G401 (cell line): ENCODE measurements around the gene PTTG1IP. TPM values are rescaled to one million over a fixed set of nuclear protein-coding genes. Genes with fewer than 3 reads are reported as not detected.
A peak's percentile ranks its signal among the peaks of the same experiment; 100 is the strongest.
"Not testable (repeated sequence)": the region's sequence is repeated elsewhere in the genome, so short reads cannot be mapped to it uniquely, and the experiment has no call there.

Experiments
- DNase-seq: peaks from one replicate; pipeline ENCODE4 v3.0.0-alpha.2; 2015; ENCODE audit warnings: low spot score
- in situ Hi-C: cut with HindIII; loops from 2 replicates; pipeline ENCODE4 v1.10.0; 2016; ENCODE audit warnings: low sequenced_read_pairs, mixed read lengths
- total RNA-seq: library from RNA; depleted of rRNA; stranded (reverse); fragments of >200 nt; shearing (Covaris generic); gene quantifications from 2 replicates; pipeline ENCODE4 v1.2.3, GENCODE V29; 2014

The PTTG1IP gene
- total RNA-seq, 1 experiment from 2014 or later, result 243 TPM

DNA sequence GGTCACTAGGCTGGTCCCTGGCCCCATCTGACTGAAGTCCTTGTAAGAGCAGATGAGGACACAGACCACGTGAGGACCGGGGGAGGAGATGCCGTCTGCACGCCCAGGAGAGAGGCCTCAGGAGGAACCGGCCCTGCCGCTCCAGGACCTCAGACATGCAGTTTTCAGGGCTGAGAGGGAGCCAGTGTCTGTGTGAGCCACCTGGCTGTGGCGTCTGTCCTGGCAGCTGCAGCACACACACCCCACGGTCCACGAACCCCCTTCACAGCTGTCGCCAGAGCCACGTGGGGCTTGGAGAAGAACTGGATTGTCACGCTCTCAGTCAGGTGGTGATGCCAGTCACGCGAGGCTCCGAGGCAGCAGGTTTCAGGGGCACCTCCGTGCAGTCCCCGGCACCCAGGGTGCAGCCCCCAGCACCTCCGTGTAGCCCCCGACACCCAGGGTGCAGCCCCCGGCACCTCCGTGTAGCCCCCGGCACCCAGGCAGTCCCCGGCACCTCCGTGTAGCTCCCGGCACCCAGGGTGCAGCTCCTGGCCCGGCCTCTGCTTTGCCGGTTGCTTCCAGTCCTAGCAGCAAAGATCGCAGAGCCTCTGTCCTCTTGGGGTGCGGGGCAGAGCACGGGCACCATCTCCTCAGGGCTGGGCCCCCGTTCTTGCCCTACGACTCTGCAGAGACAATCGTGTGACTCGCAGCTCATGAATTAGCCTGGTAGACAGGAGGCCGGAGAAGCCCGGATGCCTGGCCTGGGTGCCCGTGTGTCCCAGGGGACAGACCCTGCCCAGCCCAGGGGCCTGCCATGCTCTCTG is 36.6 kb downstream of the PTTG1IP start:
- DNase-seq, result peak; percentile 46
- in situ Hi-C loops, result no loop called here

DNA sequence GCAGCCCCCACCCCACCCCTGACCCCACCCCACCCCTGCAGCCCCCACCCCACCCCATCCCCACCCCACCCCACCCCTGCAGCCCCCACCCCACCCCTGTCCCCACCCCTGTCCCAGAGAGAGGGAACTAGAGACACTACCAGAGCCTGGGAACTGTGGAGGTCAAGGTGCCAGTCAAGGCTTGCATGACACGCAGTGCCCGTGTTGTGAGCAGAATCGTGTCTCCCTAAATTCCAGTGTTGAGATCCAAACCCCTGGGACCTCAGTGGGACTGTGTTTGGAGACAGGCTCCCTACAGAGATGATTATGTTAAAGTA is 37.2 kb downstream of the PTTG1IP start:
- in situ Hi-C loops, result no loop called here
- DNase-seq, result no peak

DNA sequence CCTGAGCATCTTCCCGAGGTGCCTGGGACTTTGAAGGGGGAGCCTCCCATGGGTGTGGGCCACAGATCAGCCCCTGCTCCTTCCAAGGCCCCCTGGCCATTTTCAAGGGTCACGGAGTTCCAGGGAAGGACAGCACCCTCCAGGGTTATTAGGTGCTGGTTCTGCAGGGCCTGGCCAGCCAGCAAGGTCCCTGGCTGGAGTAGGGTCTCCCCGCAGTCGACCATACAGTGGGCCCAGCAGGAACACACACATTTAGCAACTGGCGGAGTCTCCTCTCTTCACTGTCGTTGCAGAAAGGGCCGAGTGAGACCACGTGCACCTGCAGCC is 37.9 kb downstream of the PTTG1IP start:
- no peak for DNase-seq
- in situ Hi-C loops, result no loop called here

DNA sequence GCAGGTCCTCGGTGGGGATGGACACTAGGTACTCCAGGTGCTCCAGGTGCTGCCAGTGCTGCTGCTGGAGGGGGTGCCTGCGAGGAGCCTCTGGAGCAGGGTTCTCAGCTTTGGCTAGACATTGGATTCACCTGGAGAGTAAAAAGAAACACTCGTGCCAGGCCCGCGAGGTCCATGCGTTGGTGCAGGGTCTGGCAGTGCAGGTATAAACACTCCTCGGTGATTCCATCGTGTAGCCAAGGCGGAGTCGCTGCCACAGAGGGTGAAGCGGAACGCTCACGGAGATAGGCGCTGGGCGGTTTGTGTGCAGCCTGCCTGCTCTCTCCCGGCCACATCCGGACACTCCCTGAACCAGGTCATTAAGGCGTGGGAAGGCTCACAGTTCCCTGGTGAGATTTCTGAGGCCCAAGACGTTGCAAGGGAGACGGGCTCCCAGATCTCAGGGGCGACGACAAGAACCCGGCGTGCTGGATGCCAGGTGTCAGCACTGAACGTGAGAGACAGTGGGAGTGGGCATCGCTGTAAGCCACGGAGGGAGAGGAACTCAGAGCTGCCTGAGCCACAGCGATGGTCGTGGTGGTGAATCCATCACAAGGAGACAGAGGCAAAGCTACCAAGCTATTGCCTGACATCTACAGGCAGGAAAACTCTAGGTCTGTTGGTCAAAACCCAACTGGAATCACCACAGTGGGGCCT is 38.4 kb downstream of the PTTG1IP start:
- in situ Hi-C loops, result no loop called here
- no peak for DNase-seq

DNA sequence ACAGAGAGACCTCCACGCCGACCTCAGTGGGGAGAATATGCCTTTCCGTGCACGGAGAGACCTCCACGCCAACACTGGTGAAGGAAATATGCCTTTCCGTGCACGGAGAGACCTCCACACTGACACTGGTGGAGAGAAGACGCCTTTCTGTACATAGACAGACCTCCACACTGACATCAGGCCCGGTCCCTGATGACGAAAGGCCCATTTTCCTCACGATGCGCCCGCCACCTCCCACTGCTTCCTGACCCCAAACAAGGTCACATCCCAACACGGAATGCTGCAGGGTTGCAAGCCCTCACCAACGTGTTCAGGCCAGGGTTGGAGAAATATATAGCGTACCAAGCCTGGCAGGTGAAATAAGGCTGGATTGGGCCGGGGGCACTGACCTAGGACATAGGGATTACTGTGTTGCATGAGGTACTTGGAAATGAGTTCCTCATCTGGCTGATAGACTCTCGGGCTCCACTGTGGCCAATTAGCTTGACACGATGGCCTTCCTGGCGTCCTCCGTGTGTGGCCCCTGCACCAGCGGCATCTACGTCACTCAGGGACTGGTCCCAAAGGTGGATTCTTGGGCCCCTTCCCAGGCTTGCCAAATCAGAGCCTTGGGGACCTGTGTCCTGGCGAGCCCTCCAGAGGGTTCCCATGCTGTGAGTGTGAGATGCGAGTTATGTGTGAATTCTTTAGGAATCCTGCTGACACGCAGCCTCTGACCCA is 39.1 kb downstream of the PTTG1IP start:
- in situ Hi-C loops, result no loop called here
- DNase-seq, result no peak

DNA sequence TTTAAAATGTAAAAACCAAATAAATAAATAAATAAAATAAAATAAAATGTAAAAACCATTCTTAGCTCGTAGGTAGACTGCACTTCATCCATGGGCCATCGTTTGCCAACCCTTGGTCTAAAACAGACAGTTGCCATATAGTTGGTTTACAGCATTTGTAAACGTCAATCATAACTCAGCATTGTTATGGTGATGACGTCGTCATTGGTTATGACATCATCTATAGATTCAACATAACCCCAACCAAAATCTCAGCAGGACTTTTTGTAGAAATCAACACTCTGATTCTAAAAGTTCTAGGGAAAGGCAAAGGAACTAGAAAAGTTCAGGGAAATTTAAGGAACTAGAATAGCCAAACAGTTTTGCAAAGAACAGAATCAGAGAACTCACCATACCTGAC is 39.8 kb downstream of the PTTG1IP start:
- in situ Hi-C loops, result no loop called here
- no peak for DNase-seq

DNA sequence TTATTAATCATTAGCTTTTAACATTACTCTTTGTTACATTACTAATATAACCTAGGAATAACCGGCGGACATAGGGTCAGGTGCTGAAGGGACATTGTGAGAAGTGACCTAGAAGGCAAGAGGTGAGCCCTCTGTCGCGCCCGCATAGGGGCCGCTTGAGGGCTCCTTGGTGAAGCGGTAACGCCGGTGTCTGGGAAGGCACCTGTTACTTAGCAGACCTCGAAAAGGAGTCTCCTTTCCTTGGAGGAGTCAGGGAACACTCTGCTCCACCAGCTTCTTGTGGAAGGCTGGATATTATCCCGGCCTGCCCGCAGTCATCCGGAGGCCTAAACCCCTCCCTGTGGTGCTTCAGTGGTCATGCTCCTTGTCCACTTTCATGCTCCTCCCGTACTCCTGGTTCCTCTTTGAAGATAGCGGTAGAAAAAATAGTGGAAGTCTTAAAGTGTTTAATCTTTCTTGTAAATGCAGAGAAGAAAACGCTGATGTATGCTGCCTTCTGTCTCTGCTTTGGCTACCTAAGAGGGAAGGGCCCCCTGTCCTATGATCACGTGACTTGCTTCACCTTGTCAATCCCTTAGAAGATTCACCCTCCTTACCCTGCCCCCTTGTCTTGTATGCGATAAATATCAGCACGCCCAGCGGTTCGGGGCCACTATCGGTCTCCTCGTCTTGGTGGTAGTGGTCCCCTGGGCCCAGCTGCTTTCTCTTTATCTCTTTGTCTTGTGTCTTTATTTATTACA is 40.8 kb downstream of the PTTG1IP start:
- DNase-seq, in situ Hi-C loops: not testable (repeated sequence)

DNA sequence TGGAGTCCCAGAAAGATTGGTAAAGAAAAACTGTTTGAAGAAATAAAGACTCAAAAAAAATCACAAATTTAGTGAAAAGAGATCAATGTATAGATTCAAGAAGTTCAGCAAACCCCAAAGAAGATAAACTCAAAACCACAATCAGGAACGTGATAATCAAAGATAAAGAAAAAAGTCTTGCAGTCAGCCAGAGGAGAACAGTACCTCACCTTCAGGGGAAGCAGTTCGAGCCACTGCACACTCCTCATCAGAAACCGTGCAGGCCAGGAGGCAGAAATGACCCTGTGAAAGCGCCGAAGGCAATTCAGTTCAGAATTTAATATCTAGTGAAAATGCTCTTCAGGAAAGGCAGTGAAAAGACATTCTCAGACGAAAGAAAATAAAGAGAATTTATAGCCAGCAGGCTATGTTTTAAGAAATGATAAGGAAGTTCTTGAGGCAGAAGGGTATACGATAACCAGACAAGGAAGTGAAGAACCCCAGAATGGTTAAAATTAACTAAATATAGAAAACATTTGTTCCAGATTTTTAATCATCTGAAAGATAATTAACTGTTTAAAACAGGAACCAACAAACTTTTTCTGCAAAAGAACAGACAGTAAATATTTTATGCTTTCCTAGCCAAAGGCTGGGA is 42.1 kb downstream of the PTTG1IP start:
- in situ Hi-C loops, result no loop called here

DNA sequence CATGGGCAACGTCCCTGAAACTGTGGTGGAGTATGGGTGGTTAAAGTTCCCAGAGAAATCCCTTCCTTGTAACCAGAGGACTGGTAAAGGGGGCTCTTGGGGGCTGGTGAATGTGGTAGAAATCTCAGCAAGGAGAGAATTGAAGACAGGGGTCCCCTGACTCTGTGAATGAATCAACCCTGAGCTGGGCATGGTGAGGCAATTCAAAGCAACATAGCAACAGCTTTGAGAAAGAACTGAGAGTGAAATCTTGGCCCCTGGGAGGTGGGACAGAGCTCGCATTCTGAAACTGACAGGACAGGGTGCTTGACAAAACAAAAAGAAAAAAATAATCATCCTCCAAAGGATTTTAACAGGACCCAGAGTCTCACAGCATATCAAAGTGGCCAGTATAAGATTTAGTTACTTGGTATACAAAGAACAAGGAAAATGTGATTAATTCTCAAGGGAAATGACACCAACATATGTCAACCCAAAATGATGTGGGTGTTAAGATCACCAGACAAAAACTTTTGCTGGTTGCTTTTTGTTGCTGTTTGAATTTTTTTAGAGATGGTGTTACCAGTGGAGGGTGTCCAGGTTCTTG is 43.9 kb downstream of the PTTG1IP start:
- no peak for DNase-seq
- in situ Hi-C loops, result no loop called here

More for the DNA sequence above, 42.1 kb downstream of the PTTG1IP start:
- no peak for DNase-seq

DNA sequence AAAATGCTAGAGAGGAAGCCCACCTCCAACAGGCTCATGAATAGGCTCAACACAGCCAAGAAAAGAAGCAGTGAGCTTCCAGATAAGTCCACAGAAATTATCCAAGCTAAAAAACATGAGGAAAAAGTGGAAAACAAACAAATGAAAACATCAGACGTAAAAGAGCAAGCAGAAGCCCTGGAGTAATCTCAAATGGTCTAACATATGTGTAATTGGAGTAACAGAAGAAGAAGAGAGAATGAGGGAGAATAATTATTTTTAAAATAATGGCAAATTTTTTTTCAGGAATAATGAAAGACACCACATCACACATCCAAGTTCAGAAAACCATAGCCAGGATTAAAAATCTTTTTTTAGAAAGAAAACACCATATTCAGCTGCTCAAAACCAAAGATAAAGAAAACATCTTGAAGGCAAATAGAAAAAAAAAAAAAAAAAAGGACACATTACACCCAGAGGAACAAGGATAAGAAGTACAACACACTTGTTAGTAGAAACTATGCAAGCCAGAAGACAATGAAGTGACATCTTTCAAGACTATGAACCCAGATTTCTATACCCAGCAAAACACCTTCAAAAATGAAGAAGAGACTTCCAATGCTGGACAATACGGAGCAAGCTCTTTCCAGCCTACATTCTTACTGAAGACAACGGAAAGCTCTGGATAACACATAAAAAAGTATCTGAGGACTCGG is 45.0 kb downstream of the PTTG1IP start:
- in situ Hi-C loops, result no loop called here
- no peak for DNase-seq

DNA sequence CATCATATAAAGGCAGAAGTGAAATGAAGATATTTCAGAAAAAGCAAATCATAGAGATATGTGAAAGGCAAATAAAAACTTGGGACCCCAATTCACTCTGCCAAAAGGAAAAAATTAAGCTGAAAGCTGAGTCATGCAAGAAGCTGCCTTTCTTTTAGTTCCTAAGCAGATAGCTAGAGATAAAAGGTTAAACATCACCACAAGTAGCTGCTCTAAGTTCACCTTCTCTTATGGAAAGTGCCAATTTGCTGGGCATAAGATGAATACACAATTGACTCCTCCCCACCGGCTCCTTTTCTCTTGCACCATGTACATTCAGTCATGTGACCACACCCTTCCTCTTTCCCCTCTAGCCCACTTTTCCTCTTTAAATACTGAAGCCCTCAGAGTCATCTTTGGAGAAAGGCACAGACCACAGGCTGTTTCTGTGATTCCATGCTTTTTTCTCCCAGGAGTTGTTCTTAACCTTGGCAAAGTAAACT is 50.3 kb downstream of the PTTG1IP start:
- in situ Hi-C loops, result no loop called here
- DNase-seq, result no peak

DNA sequence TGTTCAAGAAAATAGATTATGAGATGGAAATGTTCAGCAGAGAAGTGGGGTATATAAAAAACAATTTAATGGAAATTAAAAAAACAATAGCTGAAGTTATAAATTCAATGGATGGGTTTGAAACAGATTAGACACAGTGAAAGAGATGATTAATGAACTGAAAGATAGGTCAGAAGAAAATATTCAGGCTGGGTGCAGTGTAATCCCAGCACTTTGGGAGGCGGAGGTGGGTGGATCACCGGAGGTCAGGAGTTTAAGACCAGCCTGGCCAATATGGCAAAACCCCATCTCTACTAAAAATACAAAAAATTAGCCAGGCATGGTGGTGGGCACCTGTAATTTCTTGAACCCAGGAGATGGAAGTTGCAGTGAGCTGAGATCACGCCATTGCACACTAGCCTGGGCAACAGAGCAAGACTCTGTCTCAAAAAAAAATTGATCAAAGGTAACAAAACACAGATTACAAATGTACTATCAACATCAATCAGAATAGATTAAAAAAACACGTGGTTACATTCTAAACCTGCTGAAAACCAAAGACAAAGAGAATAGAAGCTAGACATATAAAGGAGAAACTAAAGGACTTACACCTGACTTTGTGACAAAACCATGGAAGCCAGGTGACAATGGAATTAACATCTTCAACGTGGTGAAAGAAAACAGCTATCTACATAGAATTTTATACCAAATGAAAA is 50.9 kb downstream of the PTTG1IP start:
- in situ Hi-C loops, result no loop called here
- DNase-seq, result no peak

DNA sequence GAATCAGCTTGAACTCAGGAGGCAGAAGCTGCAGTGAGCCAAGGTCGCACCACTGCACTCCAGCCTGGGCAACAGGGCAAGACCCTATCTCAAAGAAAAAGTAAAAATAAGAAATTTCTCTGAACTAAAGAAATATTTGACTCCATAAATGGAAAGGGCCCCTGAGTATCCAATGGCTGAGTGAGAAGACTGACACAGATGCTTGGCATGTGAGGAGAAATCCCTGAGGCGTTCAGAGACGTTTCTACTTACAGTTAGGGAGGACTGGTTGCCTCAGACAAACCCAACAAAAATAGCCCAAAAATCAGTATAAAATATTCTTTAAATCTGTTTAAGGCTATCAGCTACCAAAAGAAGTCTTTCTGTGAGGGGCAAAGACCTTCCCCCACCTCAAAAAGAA is 52.6 kb downstream of the PTTG1IP start:
- in situ Hi-C loops, result no loop called here
- no peak for DNase-seq

DNA sequence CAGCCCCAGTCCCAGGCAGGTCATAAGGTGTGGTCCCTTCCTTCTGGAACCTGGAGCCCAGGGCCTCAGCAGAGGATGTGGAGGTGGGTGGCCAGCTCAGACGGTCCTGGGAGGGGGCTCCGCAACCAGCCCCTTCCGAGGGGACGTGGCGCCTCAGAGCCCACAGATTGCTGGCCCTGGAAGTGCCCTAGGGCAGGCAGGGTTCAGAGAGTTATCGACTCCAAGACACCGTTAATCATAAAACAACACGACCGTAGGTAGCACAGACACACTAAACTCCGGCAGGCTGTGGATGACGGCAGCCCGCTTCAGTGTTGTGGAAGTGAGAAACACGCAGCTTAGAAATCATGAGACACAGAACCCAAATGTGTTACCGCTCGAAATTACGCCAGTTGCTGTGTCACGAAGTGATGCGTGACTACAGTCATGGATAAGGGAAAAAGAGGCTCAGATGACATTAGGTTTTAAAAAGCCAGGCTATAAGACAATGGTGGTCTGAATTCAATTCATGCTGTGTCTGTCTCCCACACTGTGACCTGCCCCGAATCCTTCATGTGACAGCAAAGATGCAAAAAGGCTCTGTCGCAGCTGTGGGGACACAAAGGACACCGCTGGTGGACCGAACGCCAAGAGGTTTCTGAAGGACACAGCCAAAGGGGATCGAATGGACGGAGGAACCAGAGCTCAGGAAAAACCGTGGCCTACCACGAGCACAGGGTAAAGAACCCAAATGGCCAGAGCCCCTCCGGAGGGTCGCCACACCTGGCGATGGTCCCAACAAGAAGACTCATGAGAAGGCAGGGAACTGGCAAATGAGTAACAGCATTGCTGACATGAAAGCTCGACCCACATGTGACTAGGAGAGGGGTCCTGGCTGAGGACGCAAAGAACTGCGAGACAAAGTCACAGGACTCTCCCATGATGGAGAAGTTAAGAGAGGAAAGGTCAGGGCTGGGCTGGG is 53.9 kb downstream of the PTTG1IP start:
- in situ Hi-C loops, result no loop called here
- DNase-seq, result no peak

DNA sequence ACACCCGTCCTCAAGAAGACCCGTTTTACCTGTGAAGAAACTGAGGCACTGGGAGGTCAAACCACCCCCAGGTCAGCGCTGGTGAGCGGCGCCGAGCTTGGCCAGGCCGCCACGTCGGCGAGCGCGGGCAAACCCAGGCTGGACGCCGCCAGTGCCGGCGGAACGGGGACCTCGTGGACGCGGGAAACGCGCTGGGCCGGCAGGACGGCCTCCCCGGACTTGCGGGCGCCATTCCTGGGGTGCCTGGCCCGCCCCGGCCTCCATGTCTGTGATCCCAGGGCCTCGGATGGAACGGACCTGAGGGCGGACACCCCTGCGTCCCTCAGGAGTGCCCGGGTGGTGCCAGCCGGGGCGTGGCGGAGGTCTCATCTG is 54.9 kb downstream of the PTTG1IP start:
- in situ Hi-C loops, result no loop called here
- DNase-seq, result peak; percentile 12

DNA sequence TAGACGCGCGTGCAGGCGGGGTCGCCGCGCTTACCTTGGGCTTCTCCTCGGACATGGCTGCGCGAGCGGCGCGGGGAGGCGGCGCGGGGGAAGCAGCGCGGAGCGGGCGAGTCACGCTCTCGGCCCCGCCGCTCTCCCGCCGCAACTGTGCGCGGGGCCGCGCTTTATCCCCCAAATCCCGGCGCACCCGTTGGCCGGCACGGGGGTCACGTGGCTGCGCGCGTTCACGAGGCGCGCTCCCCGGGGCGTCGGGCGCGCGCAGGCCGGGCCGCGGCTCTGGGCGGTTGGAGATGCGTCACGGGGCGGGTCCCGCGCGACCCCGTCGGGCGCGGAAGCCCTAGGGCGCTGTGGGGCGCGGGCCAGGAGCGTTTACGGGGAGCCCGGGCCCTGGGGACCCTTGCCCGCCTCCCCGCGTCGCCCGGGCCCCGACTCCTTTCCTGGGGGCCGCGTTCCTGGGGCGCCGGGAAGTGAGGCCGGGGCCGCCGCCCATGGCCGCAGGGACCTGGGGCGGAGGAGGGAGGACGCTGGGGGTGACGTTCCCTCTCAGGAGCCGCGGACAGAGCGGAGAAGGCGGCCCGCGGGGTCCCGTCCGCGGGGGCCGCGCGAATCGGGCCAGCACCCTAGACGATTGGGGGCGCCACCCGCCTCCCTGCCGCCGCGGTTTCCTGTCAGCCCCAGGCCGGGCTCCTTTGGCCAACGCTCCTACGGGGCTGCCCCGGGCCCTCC is 55.4 kb downstream of the PTTG1IP start, which contains the start of gene SUMO3:
TSS of gene SUMO3 (minus strand) at position 149 of the 726 bp plus-strand sequence. CDS start at position 55, 94 bp downstream.
- peak; percentile 66 for DNase-seq
- in situ Hi-C loops, result no loop called here
